Measurements from ENCODE around the gene EEF1AKMT4.

Gene EEF1AKMT4

GRCh38 chr3:184228376-184229137 lies 20.9 kb upstream of the EEF1AKMT4 start:
- DNase-seq = no peak
- TF ChIP-seq, protein P1, sequence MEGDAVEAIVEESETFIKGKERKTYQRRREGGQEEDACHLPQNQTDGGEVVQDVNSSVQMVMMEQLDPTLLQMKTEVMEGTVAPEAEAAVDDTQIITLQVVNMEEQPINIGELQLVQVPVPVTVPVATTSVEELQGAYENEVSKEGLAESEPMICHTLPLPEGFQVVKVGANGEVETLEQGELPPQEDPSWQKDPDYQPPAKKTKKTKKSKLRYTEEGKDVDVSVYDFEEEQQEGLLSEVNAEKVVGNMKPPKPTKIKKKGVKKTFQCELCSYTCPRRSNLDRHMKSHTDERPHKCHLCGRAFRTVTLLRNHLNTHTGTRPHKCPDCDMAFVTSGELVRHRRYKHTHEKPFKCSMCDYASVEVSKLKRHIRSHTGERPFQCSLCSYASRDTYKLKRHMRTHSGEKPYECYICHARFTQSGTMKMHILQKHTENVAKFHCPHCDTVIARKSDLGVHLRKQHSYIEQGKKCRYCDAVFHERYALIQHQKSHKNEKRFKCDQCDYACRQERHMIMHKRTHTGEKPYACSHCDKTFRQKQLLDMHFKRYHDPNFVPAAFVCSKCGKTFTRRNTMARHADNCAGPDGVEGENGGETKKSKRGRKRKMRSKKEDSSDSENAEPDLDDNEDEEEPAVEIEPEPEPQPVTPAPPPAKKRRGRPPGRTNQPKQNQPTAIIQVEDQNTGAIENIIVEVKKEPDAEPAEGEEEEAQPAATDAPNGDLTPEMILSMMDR (IDR thresholded peaks at IDR 0.05; ENCODE audit: borderline replicate concordance, extremely low read depth, low read length, poor library complexity, severe bottlenecking) = no peak
- no peak for TF ChIP-seq EZH2 (IDR thresholded peaks at IDR 0.05; ENCODE audit: borderline replicate concordance, low read depth, low read length, severe bottlenecking)
- H3K4me1 ChIP-seq (ENCODE audit: insufficient read depth, low read length) = peaks cover 18% of the 10 kb centered on the region
- peak overlapping the region in 1 of 2 experiments; percentile 57; a peak in 2 of 4 replicates for H3K4me3 ChIP-seq (ENCODE audit: low read depth in 1 of 2, low read length in 2 of 2)
- H3K9ac ChIP-seq (ENCODE audit: low read depth, low read length) = no peak overlapping the region; the same call in 1 of the 2 replicates
- H3K79me2 ChIP-seq (ENCODE audit: insufficient read depth, low read length) = no peaks in the 10 kb centered on the region
- no peak overlapping the region for H3K27ac ChIP-seq (ENCODE audit: low read length)
- H3K9me3 ChIP-seq (ENCODE audit: insufficient read depth, low read length, severe bottlenecking) = no peaks in the 10 kb centered on the region
- no peak for ATAC-seq (ENCODE audit: insufficient read depth, low read depth)
- H2AFZ ChIP-seq (ENCODE audit: low read depth, low read length) = peak overlapping the region; percentile 74; the same call in 1 of the 2 replicates
- H3K36me3 ChIP-seq (ENCODE audit: insufficient read depth, low read length) = no peaks in the 10 kb centered on the region
- peaks cover 45% of the 10 kb centered on the region for H3K27me3 ChIP-seq (ENCODE audit: insufficient read depth, low read length, poor library complexity)
- peak overlapping the region; percentile 84 for H3K4me2 ChIP-seq (ENCODE audit: insufficient read depth, low read length)
- H4K20me1 ChIP-seq (ENCODE audit: insufficient read depth, low read length) = peaks cover 8% of the 10 kb centered on the region; the same call in 1 of the 2 replicates

GRCh38 chr3:184229394-184230080 lies 19.9 kb upstream of the EEF1AKMT4 start, which contains the start of gene VWA5B2:
Gene VWA5B2 (plus strand): TSS chr3:184229585. CDS start chr3:184230529, 944 bp downstream.
- Histone ChIP-seq H3K9ac (ENCODE audit: low read depth, low read length) (peak within 1 kb of the TSS; percentile 41; the same call in 1 of the 2 replicates), H3K27ac (ENCODE audit: low read length) (no peak within 1 kb of the TSS), H2AFZ (ENCODE audit: low read depth, low read length) (peak within 1 kb of the TSS; percentile 74), H3K36me3 (ENCODE audit: insufficient read depth, low read length) (no peaks in the 10 kb centered on the region), H3K4me1 (ENCODE audit: insufficient read depth, low read length) (peaks cover 18% of the 10 kb centered on the region), H3K9me3 (ENCODE audit: insufficient read depth, low read length, severe bottlenecking) (no peaks in the 10 kb centered on the region), H3K4me3 (ENCODE audit: low read depth in 1 of 2, low read length in 2 of 2) (peak within 1 kb of the TSS in 1 of 2 experiments; percentile 57; a peak in 3 of 4 replicates), H3K79me2 (ENCODE audit: insufficient read depth, low read length) (no peaks in the 10 kb centered on the region), H4K20me1 (ENCODE audit: insufficient read depth, low read length) (peaks cover 8% of the 10 kb centered on the region; the same call in 1 of the 2 replicates), H3K4me2 (ENCODE audit: insufficient read depth, low read length) (peak within 1 kb of the TSS; percentile 84), H3K27me3 (ENCODE audit: insufficient read depth, low read length, poor library complexity) (peaks cover 45% of the 10 kb centered on the region)
- peak; percentile 79 for DNase-seq
- peak; percentile 72 for TF ChIP-seq EZH2 (IDR thresholded peaks at IDR 0.05; ENCODE audit: borderline replicate concordance, low read depth, low read length, severe bottlenecking)
- TF ChIP-seq, protein P1 (IDR thresholded peaks at IDR 0.05; ENCODE audit: borderline replicate concordance, extremely low read depth, low read length, poor library complexity, severe bottlenecking) = peak; percentile 37
- ATAC-seq (ENCODE audit: insufficient read depth, low read depth) = peak; percentile 97

DNA sequence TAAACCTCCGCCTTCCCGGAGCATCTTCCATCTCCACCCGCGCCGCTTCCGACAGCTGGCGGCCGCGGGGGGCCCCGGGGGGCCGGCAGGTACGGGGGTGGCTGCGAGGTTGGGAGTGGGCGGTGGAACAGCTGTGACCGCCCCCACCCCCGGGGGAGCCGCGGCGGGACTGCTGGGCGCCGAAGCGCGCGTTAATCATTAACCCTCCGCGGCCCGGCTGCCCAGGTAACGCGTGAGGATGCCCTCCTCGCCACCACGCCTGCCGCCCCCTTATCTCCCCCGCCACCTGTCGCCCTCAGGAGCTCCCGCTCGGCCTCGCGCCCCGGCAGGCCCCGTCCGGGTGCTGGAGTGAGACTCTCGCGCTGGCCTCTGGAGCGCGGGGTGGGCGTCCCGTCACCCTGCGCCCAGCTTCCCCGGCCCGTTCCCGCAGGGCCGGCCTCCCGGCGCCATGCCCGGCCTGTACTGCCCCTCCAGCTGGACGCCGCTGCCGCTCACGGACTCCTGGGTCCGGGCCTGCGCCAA lies 19.3 kb upstream of the EEF1AKMT4 start:
- Histone ChIP-seq H3K9me3 (ENCODE audit: insufficient read depth, low read length, severe bottlenecking) (no peaks in the 10 kb centered on the region), H3K36me3 (ENCODE audit: insufficient read depth, low read length) (no peaks in the 10 kb centered on the region), H3K4me3 (ENCODE audit: low read depth in 1 of 2, low read length in 2 of 2) (peak overlapping the region in 1 of 2 experiments; percentile 57; a peak in 3 of 4 replicates), H3K79me2 (ENCODE audit: insufficient read depth, low read length) (no peaks in the 10 kb centered on the region), H4K20me1 (ENCODE audit: insufficient read depth, low read length) (peaks cover 8% of the 10 kb centered on the region; the same call in 1 of the 2 replicates), H2AFZ (ENCODE audit: low read depth, low read length) (no peak overlapping the region), H3K4me1 (ENCODE audit: insufficient read depth, low read length) (peaks cover 18% of the 10 kb centered on the region), H3K27ac (ENCODE audit: low read length) (no peak overlapping the region), H3K27me3 (ENCODE audit: insufficient read depth, low read length, poor library complexity) (peaks cover 44% of the 10 kb centered on the region), H3K9ac (ENCODE audit: low read depth, low read length) (peak overlapping the region; percentile 41; the same call in 1 of the 2 replicates), H3K4me2 (ENCODE audit: insufficient read depth, low read length) (peak overlapping the region; percentile 84)
- ATAC-seq (ENCODE audit: insufficient read depth, low read depth) (no peak), DNase-seq (no peak)
- no peak for TF ChIP-seq EZH2 (IDR thresholded peaks at IDR 0.05; ENCODE audit: borderline replicate concordance, low read depth, low read length, severe bottlenecking)
- TF ChIP-seq, protein P1 (IDR thresholded peaks at IDR 0.05; ENCODE audit: borderline replicate concordance, extremely low read depth, low read length, poor library complexity, severe bottlenecking) = no peak
